Subcutaneous abdominal adipose tissue (tissue), 5 donors: ENCODE data around the gene COPS8.

Source experiments
- H3K27ac ChIP-seq: one replicate; pipeline ENCODE4 v1.7.0; 2013; ENCODE audit warnings: low read depth, mild to moderate bottlenecking, inconsistent platforms, low read length, moderate library complexity
- H3K27me3 ChIP-seq, 5 donors: one replicate each; pipeline ENCODE4 v1.7.0; 2013; ENCODE audit warnings: low read length in 5 of 5, inconsistent platforms in 1 of 5; ENCODE audit not compliant: control insufficient read depth in 5 of 5, insufficient read depth in 4 of 5
- H3K36me3 ChIP-seq, 5 donors: one replicate each; pipeline ENCODE4 v1.7.0; 2013; ENCODE audit warnings: low read length in 5 of 5; ENCODE audit not compliant: control insufficient read depth in 5 of 5, insufficient read depth in 5 of 5
- H3K4me1 ChIP-seq, 5 donors: one replicate each; pipeline ENCODE4 v1.7.0; 2013; ENCODE audit warnings: low read length in 5 of 5, mild to moderate bottlenecking in 3 of 5, moderate library complexity in 1 of 5; ENCODE audit not compliant: control insufficient read depth in 5 of 5, insufficient read depth in 5 of 5
- H3K4me3 ChIP-seq, 5 donors: one replicate each; pipeline ENCODE4 v1.7.0; 2013; ENCODE audit warnings: low read length in 5 of 5, low read depth in 1 of 5
- H3K9ac ChIP-seq, 5 donors: one replicate each; pipeline ENCODE4 v1.7.0; 2013; ENCODE audit warnings: low read length in 5 of 5, mild to moderate bottlenecking in 4 of 5, moderate library complexity in 3 of 5
- H3K9me3 ChIP-seq, 5 donors: one replicate each; pipeline ENCODE4 v1.7.0; 2013; ENCODE audit warnings: low read length in 5 of 5; ENCODE audit not compliant: control insufficient read depth in 5 of 5
- donor health status: healthy.
- donor health status: healthy.
- donor health status: healthy.
- donor health status: healthy.
- donor health status: healthy.

Gene COPS8

GRCh38 chr2:237053066-237053465 lies 32.6 kb upstream of the COPS8 start:
- H3K27me3 ChIP-seq, result peaks cover 0 to 2% (median 0%) of the 10 kb centered on the region in 5 donors
- H3K9me3 ChIP-seq, result peaks cover 3 to 11% (median 4%) of the 10 kb centered on the region in 5 donors
- H3K36me3 ChIP-seq, result peaks cover 0 to 1% (median 0%) of the 10 kb centered on the region in 5 donors
- no peak overlapping the region for H3K9ac ChIP-seq
- no peaks in the 10 kb centered on the region for H3K4me1 ChIP-seq
- H3K27ac ChIP-seq, result no peak overlapping the region
- no peak overlapping the region for H3K4me3 ChIP-seq

- H3K27ac ChIP-seq, result no peak overlapping the region
- peaks cover 0 to 2% (median 0%) of the 10 kb centered on the region in 5 donors for H3K36me3 ChIP-seq
- H3K27me3 ChIP-seq, result peaks cover 0 to 2% (median 0%) of the 10 kb centered on the region in 5 donors
- no peaks in the 10 kb centered on the region for H3K9me3 ChIP-seq
- H3K9ac ChIP-seq, result no peak overlapping the region
- H3K4me3 ChIP-seq, result no peak overlapping the region
- H3K4me1 ChIP-seq, result peaks cover 0 to 4% (median 2%) of the 10 kb centered on the region in 5 donors
These were observed 30.1 kb upstream of the COPS8 start for GRCh38 chr2:237055386-237056100.

- Histone ChIP-seq H3K36me3 (peaks cover 0 to 2% (median 0%) of the 10 kb centered on the region in 5 donors), H3K27me3 (peaks cover 0 to 2% (median 0%) of the 10 kb centered on the region in 5 donors), H3K4me3 (no peak overlapping the region), H3K4me1 (peaks cover 0 to 8% (median 3%) of the 10 kb centered on the region in 5 donors), H3K9ac (no peak overlapping the region), H3K9me3 (no peaks in the 10 kb centered on the region), H3K27ac (no peak overlapping the region)
These were observed 29.3 kb upstream of the COPS8 start for GRCh38 chr2:237056287-237056875.

- no peak overlapping the region for H3K27ac ChIP-seq
These were observed 28.6 kb upstream of the COPS8 start for GRCh38 chr2:237057107-237057506.

GRCh38 chr2:237057893-237058300 lies 27.8 kb upstream of the COPS8 start:
- H3K36me3 ChIP-seq, result peaks cover 0 to 2% (median 0%) of the 10 kb centered on the region in 5 donors
- H3K27ac ChIP-seq, result no peak overlapping the region
- no peaks in the 10 kb centered on the region for H3K9me3 ChIP-seq
- H3K4me3 ChIP-seq, result no peak overlapping the region
- H3K27me3 ChIP-seq, result no peaks in the 10 kb centered on the region
- H3K4me1 ChIP-seq, result peaks cover 0 to 8% (median 3%) of the 10 kb centered on the region in 5 donors
- H3K9ac ChIP-seq, result no peak overlapping the region

More at GRCh38 chr2:237057107-237057506, 28.6 kb upstream of the COPS8 start:
- H3K27me3 ChIP-seq, result peaks cover 0 to 2% (median 0%) of the 10 kb centered on the region in 5 donors
- H3K9me3 ChIP-seq, result no peaks in the 10 kb centered on the region
- no peak overlapping the region for H3K4me3 ChIP-seq
- H3K4me1 ChIP-seq, result peaks cover 0 to 8% (median 3%) of the 10 kb centered on the region in 5 donors
- H3K36me3 ChIP-seq, result peaks cover 0 to 2% (median 0%) of the 10 kb centered on the region in 5 donors
- H3K9ac ChIP-seq, result no peak overlapping the region

GRCh38 chr2:237058423-237058822 lies 27.3 kb upstream of the COPS8 start:
- no peak overlapping the region for H3K9ac ChIP-seq
- H3K36me3 ChIP-seq, result peaks cover 0 to 2% (median 0%) of the 10 kb centered on the region in 5 donors
- no peak overlapping the region for H3K4me3 ChIP-seq
- peaks cover 0 to 8% (median 3%) of the 10 kb centered on the region in 5 donors for H3K4me1 ChIP-seq
- no peak overlapping the region for H3K27ac ChIP-seq
- no peaks in the 10 kb centered on the region for H3K9me3 ChIP-seq
- H3K27me3 ChIP-seq, result no peaks in the 10 kb centered on the region

GRCh38 chr2:237059155-237059875 lies 26.4 kb upstream of the COPS8 start:
- Histone ChIP-seq H3K4me1 (peaks cover 0 to 8% (median 3%) of the 10 kb centered on the region in 5 donors), H3K27ac (no peak overlapping the region), H3K9me3 (no peaks in the 10 kb centered on the region), H3K27me3 (no peaks in the 10 kb centered on the region), H3K4me3 (no peak overlapping the region), H3K9ac (no peak overlapping the region), H3K36me3 (peaks cover 0 to 2% (median 0%) of the 10 kb centered on the region in 5 donors)

- no peaks in the 10 kb centered on the region for H3K9me3 ChIP-seq
- H3K9ac ChIP-seq, result peak overlapping the region in 2 of 5 donors; percentile 18 to 28
- H3K4me3 ChIP-seq, result peak overlapping the region in 1 of 5 donors; percentile 45
- peaks cover 0 to 8% (median 3%) of the 10 kb centered on the region in 5 donors for H3K4me1 ChIP-seq
- H3K27me3 ChIP-seq, result no peaks in the 10 kb centered on the region
- H3K36me3 ChIP-seq, result peaks cover 0 to 2% (median 0%) of the 10 kb centered on the region in 5 donors
- no peak overlapping the region for H3K27ac ChIP-seq
These were observed 25.0 kb upstream of the COPS8 start for GRCh38 chr2:237060534-237061312.

- Histone ChIP-seq H3K4me3 (no peak overlapping the region), H3K4me1 (peaks cover 0 to 8% (median 3%) of the 10 kb centered on the region in 5 donors), H3K36me3 (peaks cover 0 to 2% (median 0%) of the 10 kb centered on the region in 5 donors), H3K9me3 (no peaks in the 10 kb centered on the region), H3K9ac (no peak overlapping the region), H3K27ac (no peak overlapping the region), H3K27me3 (no peaks in the 10 kb centered on the region)
These were observed 24.3 kb upstream of the COPS8 start for GRCh38 chr2:237061356-237061755.
